Small intestine (tissue), 7 donors: ENCODE results near the gene PHB1. TPM values are rescaled to one million over a fixed set of nuclear protein-coding genes. Genes with fewer than 3 reads are reported as not detected.
"Not testable (repeated sequence)": the region's sequence is repeated elsewhere in the genome, so short reads cannot be mapped to it uniquely, and the experiment has no call there.

ENCODE experiments used
- DNase-seq, 2 donors: peaks; one replicate each; pipeline versions ENCODE4 v3.0.0 to v3.0.0-alpha.2; 2013
- FAIRE-seq: peaks from 2 replicates; lab custom pipeline; 2012; peaks lifted over from hg19 to GRCh38; lab: Jason Lieb, UNC
- H3K27ac ChIP-seq, 3 donors: one replicate each; pipeline ENCODE4 v1.5.1; 2013; ENCODE audit warnings: low read length in 2 of 3, mild to moderate bottlenecking in 2 of 3, control low read depth in 1 of 3, inconsistent platforms in 1 of 3, low read depth in 1 of 3, moderate library complexity in 1 of 3
- H3K27me3 ChIP-seq, 3 donors: one replicate each; pipeline ENCODE4 v1.6.1; 2013; ENCODE audit warnings: low read length in 3 of 3, inconsistent platforms in 1 of 3; ENCODE audit not compliant: control insufficient read depth in 3 of 3, insufficient read depth in 3 of 3
- H3K36me3 ChIP-seq, 3 donors: one replicate each; pipeline ENCODE4 v1.6.1; 2013; ENCODE audit warnings: low read length in 3 of 3, inconsistent platforms in 1 of 3, low read depth in 1 of 3, mild to moderate bottlenecking in 1 of 3, moderate library complexity in 1 of 3; ENCODE audit not compliant: control insufficient read depth in 3 of 3, insufficient read depth in 2 of 3
- H3K4me1 ChIP-seq, 3 donors: one replicate each; pipeline ENCODE4 v1.6.1; 2013; ENCODE audit warnings: low read length in 2 of 3, inconsistent platforms in 1 of 3, low read depth in 1 of 3, mild to moderate bottlenecking in 1 of 3, moderate library complexity in 1 of 3; ENCODE audit not compliant: control insufficient read depth in 3 of 3, insufficient read depth in 2 of 3
- H3K4me3 ChIP-seq, 3 donors: one replicate each; pipeline ENCODE4 v1.5.1; 2013; ENCODE audit warnings: low read length in 3 of 3, control low read depth in 1 of 3, inconsistent platforms in 1 of 3, low read depth in 1 of 3, mild to moderate bottlenecking in 1 of 3, moderate library complexity in 1 of 3
- H3K9me3 ChIP-seq, 2 donors: one replicate each; pipeline ENCODE4 v1.6.1; 2013; ENCODE audit warnings: low read depth in 1 of 2, low read length in 1 of 2; ENCODE audit not compliant: control insufficient read depth in 2 of 2, insufficient read depth in 1 of 2
- WGBS, 3 donors: extraction: QIAGEN DNeasy Blood & Tissue Kit; methylation state at CpG; one replicate each; pipeline ENCODE4 v1.1.7; 2013; 5-methylcytosine and 5-hydroxymethylcytosine counted together
- polyA plus RNA-seq, 4 donors: library from polyadenylated mRNA; stranded (reverse) in 3 of 4; unstranded in 1 of 4; fragments of 200-250 nt in 3 of 4; fragments of 120-200 nt in 1 of 4; gene quantifications; one replicate each; pipeline versions ENCODE4 v1.2.1 to v1.2.3, GENCODE V29; 2013
- donor health status: healthy with polysubstance abuse.
- donor health status: control.
- donor health status: control.
- donor health status: Bipolar disorder and iron deficiency.
- donor health status: healthy.

The PHB1 gene
- polyA plus RNA-seq, 4 donors = 108 to 301 (median 134) TPM

DNA sequence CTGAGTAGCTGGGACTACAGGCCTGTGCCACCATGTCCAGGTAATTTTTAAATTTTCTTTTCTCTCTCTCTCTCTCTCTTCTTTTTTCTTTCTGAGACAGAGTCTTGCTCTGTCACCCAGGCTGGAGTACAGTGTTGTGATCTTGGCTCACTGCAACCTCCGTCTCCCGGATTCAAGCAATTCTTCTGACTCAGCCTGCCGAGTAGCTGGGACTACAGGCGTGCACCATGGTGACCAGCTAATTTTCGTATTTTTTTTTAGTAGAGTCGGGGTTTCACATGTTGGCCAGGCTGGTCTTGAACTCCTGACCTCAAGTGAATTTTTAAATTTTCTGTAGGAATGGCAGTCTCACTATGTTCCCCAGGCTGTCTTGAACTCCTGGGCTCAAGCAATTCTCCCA is 41.6 kb downstream of the PHB1 start:
- DNase-seq = no peak
- no peaks in the 10 kb centered on the region for H3K9me3 ChIP-seq
- no peaks in the 10 kb centered on the region for H3K36me3 ChIP-seq
- FAIRE-seq = no peak
- H3K27ac ChIP-seq = no peak overlapping the region
- H3K27me3 ChIP-seq = no peaks in the 10 kb centered on the region
- no peaks in the 10 kb centered on the region for H3K4me1 ChIP-seq
- no peak overlapping the region for H3K4me3 ChIP-seq
- WGBS, 3 donors = 92 to 96% (median 93%) methylated on average over 6 of the region's 6 CpGs

GRCh38 chr17:49372425-49372824 is 42.3 kb downstream of the PHB1 start:
- no peaks in the 10 kb centered on the region for H3K9me3 ChIP-seq
- WGBS, 3 donors = 78 to 84% (median 83%) methylated on average over 7 of the region's 7 CpGs

DNA sequence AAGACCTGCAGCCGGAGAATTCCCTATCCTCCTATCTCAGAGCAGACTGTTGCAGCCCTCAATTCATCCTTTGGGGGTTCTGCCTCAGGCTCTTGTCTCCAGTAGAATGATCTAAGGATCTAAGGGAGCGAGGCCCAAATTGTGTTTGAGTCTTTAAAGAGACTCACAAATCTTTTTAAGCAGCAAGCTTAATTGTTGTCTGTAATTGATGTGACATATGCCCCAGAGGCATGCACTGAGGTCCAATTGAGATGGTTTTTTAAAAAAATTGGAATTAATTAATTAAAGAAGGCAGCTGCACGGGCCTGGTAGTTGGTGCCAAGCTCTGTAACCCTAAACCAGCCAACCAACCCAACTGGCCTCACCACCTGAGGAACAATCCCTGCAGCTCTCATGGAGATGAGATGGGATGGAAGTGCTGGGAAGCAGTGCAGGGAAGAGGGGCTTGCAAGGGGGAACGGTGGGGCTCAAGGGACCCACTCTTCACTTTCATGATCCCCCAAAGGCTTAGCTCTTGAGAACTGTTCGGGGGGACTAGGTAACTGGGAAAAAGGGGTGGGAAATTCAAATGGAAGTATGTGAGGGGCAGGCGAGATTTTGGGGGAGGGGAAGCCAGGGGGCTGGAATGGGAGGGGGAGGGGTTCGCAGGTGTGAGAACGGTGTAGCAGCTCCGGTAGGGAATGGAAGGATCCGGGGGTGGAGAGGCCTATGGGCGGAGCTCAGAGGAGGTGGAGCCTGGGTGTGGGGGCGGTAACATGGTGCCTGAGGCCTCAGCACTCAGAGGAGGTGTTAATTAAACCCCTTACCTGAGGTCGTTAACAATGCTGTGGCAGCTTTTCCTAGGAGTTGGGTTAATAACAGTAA is 43.5 kb downstream of the PHB1 start:
- no peak overlapping the region for H3K27ac ChIP-seq

More at GRCh38 chr17:49372425-49372824, 42.3 kb downstream of the PHB1 start:
- Histone ChIP-seq H3K27me3 (no peaks in the 10 kb centered on the region), H3K4me1 (no peaks in the 10 kb centered on the region), H3K27ac (no peak overlapping the region), H3K36me3 (no peaks in the 10 kb centered on the region), H3K4me3 (no peak overlapping the region)
- no peak for DNase-seq
- no peak for FAIRE-seq

GRCh38 chr17:49369760-49370159 is 44.9 kb downstream of the PHB1 start:
- no peaks in the 10 kb centered on the region for H3K4me1 ChIP-seq
- H3K27me3 ChIP-seq = no peaks in the 10 kb centered on the region
- no peak overlapping the region for H3K4me3 ChIP-seq
- WGBS, 3 donors = 26 to 82% (median 44%) methylated on average over 1 of the region's 1 CpG
- DNase-seq = no peak
- H3K27ac ChIP-seq = no peak overlapping the region
- no peak for FAIRE-seq
- H3K9me3 ChIP-seq = no peaks in the 10 kb centered on the region
- H3K36me3 ChIP-seq = no peaks in the 10 kb centered on the region

More for the DNA sequence above, 43.5 kb downstream of the PHB1 start:
- 62 to 73% (median 65%) methylated on average over 13 of the region's 13 CpGs for WGBS, 3 donors
- Histone ChIP-seq H3K36me3 (no peaks in the 10 kb centered on the region), H3K9me3 (no peaks in the 10 kb centered on the region), H3K27me3 (no peaks in the 10 kb centered on the region), H3K4me1 (no peaks in the 10 kb centered on the region), H3K4me3 (no peak overlapping the region)
- DNase-seq = no peak
- FAIRE-seq = no peak

DNA sequence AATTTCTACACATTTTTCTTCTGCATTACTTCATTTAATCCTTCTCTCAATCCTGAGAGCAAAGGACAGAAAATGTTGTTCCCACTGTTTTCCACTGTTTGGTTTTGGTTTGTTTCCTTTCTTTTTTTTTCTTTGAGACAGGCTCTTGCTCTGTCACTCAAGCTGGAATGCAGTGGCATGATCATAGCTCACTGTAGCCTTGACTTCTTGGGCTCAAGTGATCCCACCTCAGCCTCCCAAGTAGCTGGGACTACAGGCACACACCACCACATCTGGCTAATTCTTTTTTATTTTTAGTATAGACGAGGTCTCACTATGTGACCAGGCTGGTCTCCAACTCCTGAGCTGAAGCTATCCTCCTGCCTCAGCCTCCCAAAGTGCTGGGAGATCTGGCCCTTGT is 45.6 kb downstream of the PHB1 start:
- H3K9me3 ChIP-seq = no peaks in the 10 kb centered on the region
- DNase-seq (no peak), FAIRE-seq (no peak)

GRCh38 chr17:49365667-49366066 is 49.0 kb downstream of the PHB1 start:
- no peak overlapping the region for H3K4me3 ChIP-seq
- 44 to 52% (median 49%) methylated on average over 2 of the region's 2 CpGs for WGBS, 3 donors
- no peaks in the 10 kb centered on the region for H3K27me3 ChIP-seq
- no peak overlapping the region for H3K27ac ChIP-seq
- FAIRE-seq = no peak
- peaks cover 0 to 5% (median 0%) of the 10 kb centered on the region in 3 donors for H3K4me1 ChIP-seq
- H3K9me3 ChIP-seq = no peaks in the 10 kb centered on the region
- peak in 1 of 2 donors; percentile 23 for DNase-seq
- H3K36me3 ChIP-seq = no peaks in the 10 kb centered on the region

More for the DNA sequence above, 45.6 kb downstream of the PHB1 start:
- WGBS, 3 donors = 67 to 88% (median 71%) methylated on average over 1 of the region's 1 CpG
- Histone ChIP-seq H3K4me3 (no peak overlapping the region), H3K27ac (no peak overlapping the region), H3K4me1 (no peaks in the 10 kb centered on the region), H3K27me3 (no peaks in the 10 kb centered on the region), H3K36me3 (no peaks in the 10 kb centered on the region)

DNA sequence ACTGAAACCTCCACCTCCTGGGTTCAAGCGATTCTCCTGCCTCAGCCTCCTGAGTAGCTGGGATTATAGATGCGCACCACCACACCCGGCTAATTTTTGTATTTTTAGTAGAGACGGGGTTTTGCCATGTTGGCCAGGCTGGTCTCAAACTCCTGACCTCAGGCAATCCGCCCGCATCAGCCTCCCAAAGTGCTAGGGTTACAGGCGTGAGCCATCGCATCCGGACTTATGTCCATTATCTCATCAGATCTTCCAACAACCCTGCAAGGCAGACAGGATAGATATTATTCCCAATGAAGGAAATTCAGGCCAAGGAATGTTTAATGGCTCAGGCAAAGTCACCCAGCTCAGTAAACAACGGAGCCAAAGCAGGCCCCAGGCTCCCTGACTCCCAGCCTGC is 49.6 kb downstream of the PHB1 start:
- FAIRE-seq, H3K4me1 ChIP-seq, H3K36me3 ChIP-seq, H3K27me3 ChIP-seq, DNase-seq, H3K4me3 ChIP-seq, H3K9me3 ChIP-seq, H3K27ac ChIP-seq: not testable (repeated sequence)
- 93 to 99% (median 94%) methylated on average over 10 of the region's 10 CpGs for WGBS, 3 donors

GRCh38 chr17:49364119-49364518 is 50.6 kb downstream of the PHB1 start:
- DNase-seq (no peak), FAIRE-seq (no peak)
- H3K4me1 ChIP-seq = peaks cover 0 to 16% (median 0%) of the 10 kb centered on the region in 3 donors
- no peak overlapping the region for H3K27ac ChIP-seq
- no peaks in the 10 kb centered on the region for H3K27me3 ChIP-seq
- 93 to 97% (median 97%) methylated on average over 2 of the region's 2 CpGs for WGBS, 3 donors
- no peak overlapping the region for H3K4me3 ChIP-seq
- H3K9me3 ChIP-seq = no peaks in the 10 kb centered on the region
- no peaks in the 10 kb centered on the region for H3K36me3 ChIP-seq
